GM18873 (cell line): ENCODE measurements around the gene PRR5.

Experiments
- ATAC-seq: cut with Tn5 transposase; IDR thresholded peaks from one replicate; pipeline ENCODE4 v1.9.1; 2021; ENCODE audit warnings: mild to moderate bottlenecking, moderate library complexity, moderate number of reproducible peaks; ENCODE audit not compliant: unreplicated experiment, low FRiP score

Gene PRR5

DNA sequence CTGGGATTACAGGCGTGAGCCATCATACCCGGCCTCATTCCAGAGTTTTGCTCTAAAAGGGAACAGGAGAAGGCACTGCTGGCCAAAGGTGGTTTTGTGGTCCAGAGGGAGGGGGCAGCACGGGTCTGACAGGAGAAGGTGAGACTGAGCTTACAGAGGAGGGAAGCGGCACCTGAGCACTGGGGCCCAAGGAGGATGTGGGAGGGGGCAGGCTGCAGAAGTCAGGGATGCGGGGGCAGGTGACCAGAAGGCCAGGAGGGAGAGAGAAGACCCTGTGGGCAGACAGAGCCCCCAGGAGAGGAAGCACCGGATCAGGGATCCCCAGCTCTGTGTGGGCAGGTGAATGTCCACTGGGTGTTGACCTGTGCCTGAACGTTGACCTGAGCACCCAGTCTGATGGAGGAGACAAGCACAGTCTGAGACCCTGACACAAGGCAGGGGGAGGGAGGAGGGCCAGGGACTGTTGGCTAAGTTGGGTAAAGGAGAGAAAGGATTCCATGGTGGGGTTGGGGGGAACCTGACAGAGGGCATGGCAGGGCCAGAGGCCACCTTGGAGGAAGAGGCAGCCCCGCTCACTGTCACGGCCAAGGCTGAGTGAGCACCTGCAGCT lies 12.0 kb upstream of the PRR5 start:
- no peak for ATAC-seq

- ATAC-seq = no peak
Observed at GRCh38 chr22:44691796-44692661, 10.0 kb upstream of the PRR5 start.

DNA sequence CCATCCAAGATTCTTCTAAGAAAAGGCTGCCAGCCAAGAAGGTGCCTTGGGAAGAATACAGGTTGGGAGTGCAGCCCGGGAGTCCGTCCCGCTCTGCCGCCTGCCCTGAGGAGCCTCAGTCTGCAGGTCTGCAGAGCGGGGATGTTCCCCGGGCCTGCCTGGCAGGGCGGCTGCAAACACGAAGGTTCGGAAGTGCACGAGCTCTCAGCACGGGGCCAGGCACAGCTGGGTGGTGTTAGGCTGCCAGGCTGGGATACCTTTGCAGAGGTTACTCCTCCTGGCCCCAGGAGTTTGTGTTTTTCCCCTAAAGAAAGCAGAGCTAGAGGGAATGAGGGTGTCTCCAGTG lies 9.4 kb upstream of the PRR5 start:
- no peak for ATAC-seq

GRCh38 chr22:44693145-44693544 lies 8.9 kb upstream of the PRR5 start:
- no peak for ATAC-seq

DNA sequence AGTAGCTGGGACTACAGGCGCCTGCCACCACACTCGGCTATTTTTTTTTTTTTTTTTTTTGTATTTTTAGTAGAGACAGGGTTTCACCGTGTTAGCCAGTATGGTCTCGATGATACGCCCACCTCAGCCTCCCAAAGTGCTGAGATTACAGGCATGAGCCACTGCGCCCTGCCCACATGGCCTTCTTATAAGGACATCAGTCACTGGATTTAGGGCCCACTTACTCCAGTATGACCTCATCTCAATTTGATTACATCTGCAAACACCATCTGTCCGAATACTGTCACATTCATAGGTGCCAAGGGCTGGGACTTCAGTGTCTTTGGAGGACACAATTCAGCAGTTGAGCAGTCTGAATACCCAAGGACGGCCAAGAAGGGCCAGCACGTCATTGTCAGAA lies 8.2 kb upstream of the PRR5 start:
- ATAC-seq = no peak

DNA sequence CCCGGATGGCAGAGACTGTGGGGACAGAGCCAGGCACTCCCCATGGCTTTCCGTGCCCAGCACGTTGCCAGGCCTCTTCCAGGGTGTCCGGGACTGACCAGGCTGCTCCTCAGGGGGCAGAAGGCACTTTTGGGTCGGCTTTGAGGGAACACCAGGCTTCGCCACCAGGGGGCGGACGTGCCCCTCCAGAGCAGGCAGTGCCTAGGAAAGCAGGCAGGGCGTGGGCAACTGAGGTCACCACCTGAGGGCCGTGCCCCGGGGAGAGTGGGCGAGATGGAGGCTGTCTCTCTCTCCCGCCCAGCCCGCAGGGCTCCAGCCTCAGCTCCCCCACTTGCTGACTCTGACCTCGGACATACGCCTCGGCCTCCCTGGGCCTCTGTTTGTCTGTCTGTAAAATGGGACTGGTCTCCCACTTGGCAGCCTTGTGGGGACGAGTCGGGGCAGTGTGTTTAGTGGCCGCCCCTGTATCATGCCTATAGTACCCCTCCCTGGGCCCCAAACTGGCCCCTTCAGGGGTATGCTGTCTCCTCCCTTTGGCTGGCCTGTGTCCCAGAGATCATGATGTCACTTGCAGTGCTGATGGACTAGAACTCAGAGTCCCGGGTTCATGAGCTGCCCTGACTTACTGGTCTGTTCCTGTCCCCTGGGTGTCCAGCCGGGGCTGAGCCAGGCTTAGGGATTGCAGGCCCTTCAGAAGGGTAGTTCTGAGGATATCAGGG lies 4.4 kb upstream of the PRR5 start:
- ATAC-seq = no peak

- ATAC-seq = no peak
Observed at GRCh38 chr22:44698531-44699421, 3.2 kb upstream of the PRR5 start.

GRCh38 chr22:44700456-44700855 lies 1.5 kb upstream of the PRR5 start:
- no peak for ATAC-seq

DNA sequence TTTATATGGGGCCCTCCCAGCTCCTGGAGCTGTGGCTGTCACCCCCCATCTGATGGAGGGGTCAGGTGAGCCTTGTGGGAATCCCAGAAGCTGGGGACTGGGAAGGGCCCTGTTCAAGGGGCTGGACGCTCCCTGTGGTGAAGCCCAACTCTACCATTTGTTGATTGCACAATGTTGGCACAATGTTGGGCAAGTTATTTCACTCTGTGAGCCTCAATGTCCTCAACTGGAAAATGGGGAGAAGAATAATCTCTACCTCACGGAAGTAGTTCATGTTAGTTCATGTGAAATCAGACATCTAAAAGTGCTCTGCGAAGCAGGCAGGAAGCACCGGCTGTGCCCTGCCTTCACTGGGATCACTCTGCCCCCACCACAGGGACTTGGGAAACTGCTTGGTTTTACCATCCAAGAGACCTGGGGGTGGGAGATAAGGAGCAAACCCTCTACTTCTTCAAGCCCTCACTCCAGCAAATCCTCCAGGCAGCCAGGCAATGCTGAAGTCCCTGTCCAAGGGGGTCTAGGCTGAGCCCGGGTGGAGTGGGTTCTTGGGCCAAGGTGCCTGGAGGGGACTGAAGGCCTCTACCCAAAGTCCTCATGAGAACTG lies 715 bp upstream of the PRR5 start:
- no peak for ATAC-seq

- no peak for ATAC-seq
Observed at GRCh38 chr22:44702479-44703198, 635 bp downstream of the PRR5 start.

- ATAC-seq = no peak
Observed at GRCh38 chr22:44703255-44703870, 1.4 kb downstream of the PRR5 start.

DNA sequence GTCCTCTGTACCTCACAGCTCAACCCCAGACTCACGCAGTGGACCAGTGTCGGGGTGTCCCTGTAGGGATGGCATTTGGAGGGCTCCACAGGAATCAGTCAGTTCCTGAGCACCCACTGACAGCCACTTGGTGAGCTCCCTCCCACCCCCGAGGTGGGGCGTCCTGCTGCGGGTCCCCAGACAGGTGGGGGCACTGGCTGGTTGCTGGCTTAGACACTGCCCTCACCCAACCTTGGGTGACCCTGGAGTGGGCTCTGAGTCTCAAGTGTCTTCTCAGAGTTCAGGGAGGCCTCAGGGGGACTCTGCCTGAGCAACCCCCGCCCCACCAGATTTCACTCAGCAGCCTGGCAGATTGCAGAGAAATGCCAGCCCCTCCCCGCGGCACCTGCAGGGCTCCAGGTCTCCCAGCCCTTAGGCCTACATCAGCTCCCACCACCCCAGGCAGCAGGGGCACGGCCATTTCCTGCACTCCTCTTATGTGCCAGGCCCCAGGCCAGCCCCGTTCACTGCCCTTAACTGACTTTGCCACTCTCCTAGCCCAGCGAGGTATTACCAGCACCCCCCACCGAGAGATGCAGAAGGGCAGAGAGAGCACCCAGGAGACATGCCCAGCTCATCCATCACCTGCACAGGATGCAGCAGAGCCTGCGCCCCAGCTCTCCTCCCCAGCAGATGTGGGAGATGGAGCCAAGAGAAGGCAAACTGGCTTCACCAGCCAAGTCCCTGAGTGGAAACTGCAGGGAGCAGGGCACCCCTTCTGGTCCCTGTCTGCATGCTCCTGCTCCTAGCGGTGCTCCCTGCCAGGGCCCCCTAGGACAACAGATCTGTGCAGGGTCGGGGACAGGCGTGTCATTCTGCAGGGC lies 2.4 kb downstream of the PRR5 start:
- no peak for ATAC-seq

- no peak for ATAC-seq
Observed at GRCh38 chr22:44705022-44705297, 3.0 kb downstream of the PRR5 start.

DNA sequence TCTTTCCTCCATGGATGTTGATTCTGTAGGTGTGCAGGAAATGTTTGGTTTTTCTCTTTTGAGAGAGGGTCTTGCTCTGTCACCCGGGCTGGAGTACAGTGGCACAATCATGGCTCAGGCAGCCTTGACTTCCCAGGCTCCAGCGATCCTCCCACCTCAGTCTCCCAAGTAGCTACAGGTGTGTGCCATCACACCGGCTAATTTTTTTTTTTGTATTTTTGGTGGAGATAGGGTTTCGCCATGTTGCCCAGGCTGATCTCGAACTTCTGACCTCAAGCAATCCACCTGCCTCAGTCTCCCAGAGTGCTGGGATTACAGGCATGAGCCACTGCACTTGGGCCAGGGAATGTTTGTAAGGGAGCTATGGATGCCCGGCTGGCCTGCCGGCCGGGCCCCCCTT lies 4.5 kb downstream of the PRR5 start:
- no peak for ATAC-seq

DNA sequence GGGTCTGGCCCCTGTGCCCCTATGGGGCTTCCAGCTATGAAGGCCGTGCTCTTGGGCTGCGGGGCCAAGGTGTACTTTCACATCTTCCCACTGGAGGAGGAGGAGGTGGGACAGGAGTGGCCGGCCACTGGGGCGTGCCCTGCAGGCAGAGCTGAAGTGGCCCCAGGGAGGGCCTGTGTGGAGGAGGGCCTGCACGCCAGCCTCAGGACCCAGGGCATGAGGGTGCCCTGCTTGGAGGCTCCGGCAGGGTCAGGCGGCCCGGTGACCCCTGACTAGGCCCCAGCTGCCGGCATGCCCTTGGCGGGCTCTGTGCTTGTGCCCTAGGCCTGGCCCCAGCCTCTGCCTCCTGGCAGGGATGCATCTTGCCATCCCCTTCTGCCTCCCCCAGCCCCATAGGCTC lies 5.2 kb downstream of the PRR5 start:
- no peak for ATAC-seq

- no peak for ATAC-seq
Observed at GRCh38 chr22:44707752-44708151, 5.7 kb downstream of the PRR5 start.

DNA sequence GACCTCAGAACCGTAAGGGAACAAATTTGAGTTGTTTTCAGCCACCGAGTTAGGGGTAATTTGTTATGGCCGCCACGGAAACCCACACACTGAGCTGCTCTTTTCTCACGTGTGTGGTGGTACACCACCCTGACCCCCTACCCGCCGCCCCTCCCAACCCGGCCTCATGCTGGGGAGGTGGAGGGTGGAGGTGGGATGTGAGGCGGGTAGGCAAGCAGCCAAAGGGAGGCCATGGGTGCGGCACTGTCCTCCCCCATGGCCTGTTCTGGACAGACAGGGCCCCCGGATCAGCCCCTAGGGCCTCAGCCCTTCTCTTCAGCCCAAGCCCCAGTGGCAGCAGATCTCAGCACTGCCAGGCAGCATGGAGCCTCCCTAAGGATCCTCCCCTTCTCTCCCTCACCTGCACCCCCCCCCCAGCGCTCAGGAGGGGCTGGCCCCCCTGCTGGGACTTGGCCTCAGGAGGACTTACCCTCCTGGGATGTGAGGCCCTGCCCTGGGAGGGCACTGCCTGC lies 7.9 kb downstream of the PRR5 start:
- ATAC-seq = no peak
